HG02759 (cell line): ENCODE measurements around the gene ADAMTS16.

Source experiments
- ATAC-seq: cut with Tn5 transposase; IDR thresholded peaks from one replicate; pipeline ENCODE4 v1.9.1; 2021; ENCODE audit warnings: mild to moderate bottlenecking, moderate library complexity; ENCODE audit not compliant: unreplicated experiment

ADAMTS16 gene

GRCh38 chr5:5276951-5277517, 136.9 kb downstream of the ADAMTS16 start:
- ATAC-seq = no peak

- ATAC-seq = no peak
Measured at GRCh38 chr5:5278201-5278814, 138.2 kb downstream of the ADAMTS16 start.

- no peak for ATAC-seq
Measured at GRCh38 chr5:5278815-5279381, 138.8 kb downstream of the ADAMTS16 start.

GRCh38 chr5:5285906-5286305, 145.8 kb downstream of the ADAMTS16 start:
- no peak for ATAC-seq

DNA sequence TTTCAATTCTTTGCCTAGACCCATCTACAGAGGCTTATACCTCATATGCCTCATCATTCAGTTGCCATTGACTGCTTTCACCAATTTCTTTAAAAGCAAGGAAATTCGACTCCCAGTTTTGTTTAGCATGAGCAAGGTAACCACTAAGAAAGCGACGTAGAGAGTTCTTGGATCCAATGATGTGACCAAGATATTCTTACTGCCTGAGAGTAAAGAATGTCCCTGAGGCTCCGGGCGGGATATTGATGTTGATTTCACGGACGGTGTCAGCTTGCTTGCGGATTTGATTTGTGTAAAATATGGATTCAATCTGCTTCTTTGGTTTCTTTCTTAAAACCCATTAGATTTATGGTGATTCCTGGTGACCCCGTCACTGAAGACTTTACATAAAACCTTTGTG, 147.3 kb downstream of the ADAMTS16 start:
- no peak for ATAC-seq

GRCh38 chr5:5288201-5288600, 148.1 kb downstream of the ADAMTS16 start:
- no peak for ATAC-seq

DNA sequence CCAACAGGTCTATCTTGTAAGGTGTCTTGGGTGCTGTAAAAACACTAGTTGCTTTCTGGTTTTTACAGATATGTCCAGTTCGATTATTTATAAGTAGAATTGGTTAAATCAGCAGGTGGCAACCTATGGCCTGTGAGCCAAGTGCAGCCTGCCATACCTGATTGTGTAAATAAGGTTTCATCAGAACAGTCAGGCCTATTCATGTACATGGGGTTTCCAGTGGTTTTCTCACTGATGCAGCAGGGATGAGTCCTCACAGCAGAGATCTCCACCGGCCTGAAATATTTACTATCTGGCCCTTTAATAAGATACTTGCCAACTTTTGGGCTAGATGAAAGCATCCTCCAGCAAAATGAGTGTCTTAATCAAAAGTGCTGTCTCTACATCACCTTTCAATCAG, 149.4 kb downstream of the ADAMTS16 start:
- no peak for ATAC-seq

- no peak for ATAC-seq
Measured at GRCh38 chr5:5290674-5291334, 150.7 kb downstream of the ADAMTS16 start.

DNA sequence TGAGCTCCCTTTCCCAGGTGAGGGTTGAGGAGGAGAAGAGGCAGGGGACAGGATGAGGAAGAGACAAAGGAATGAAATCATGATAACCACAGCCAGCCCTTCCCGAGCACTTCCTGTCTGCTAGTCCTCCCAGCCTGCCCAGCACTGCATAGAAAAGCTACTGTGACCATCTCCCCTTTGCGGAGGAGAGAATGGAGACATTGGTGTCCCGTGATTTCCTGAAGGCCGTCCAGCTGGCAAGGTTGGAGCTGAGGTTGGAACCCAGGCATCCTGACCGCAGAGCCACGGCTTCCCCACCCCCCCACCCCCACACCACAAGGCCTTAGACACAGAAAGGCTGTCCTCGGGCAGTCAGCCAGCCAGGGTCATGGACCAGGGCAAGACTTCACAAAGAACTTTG, 151.2 kb downstream of the ADAMTS16 start:
- no peak for ATAC-seq

- ATAC-seq = no peak
Measured at GRCh38 chr5:5293029-5293428, 152.9 kb downstream of the ADAMTS16 start.

GRCh38 chr5:5294429-5294828, 154.3 kb downstream of the ADAMTS16 start:
- ATAC-seq = no peak

- no peak for ATAC-seq
Measured at GRCh38 chr5:5295351-5295750, 155.2 kb downstream of the ADAMTS16 start.

DNA sequence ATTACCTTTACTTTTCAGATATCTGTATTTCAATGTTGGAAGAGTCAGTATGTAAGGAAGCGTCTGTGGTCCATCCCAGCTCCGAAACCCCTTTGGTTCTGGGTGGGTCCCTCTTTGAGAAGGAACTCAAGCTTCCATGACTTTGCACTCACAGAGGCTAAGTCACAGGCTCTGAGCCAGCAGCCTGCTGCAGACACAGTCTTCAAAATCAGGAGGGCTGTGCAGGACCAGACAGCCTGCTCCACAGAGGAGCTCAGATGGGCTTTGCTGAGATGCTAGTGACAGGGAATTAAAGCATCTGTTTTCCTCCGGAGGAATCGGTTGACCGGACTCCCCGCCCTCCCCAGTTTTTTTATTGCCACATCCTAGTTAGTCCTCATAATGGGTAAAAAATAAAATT, 155.9 kb downstream of the ADAMTS16 start:
- no peak for ATAC-seq

DNA sequence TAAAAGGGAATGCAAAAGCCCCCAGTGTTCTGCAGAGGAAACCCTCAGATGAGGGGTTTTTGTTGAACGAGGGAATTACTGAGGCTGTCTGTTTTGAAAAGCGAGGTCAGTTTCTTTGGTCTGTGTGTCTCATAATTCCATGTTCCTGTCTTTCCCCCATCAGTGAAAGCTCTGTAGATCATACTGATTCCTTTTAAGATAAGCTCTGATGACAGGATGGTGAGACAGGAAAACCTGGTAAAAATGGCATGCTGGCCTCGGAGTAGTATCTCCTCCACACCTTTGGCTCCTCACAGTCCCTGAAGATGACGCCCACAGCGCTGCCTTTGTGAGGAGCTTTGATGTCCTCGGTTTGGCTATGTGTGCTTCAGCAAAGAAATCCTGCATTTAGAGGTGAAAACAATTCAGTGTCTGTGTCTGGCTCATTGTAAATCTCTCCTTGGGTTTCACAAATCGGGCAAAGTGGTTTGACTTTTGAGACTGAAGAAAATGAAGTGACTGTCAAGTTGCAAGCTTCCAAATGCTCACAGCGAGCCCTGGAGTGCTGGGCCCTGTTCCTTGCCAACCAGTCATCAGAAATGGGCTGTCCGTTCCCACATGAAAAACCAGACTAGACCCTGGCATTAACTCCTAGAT, 157.4 kb downstream of the ADAMTS16 start:
- no peak for ATAC-seq

GRCh38 chr5:5298068-5298633, 158.0 kb downstream of the ADAMTS16 start:
- ATAC-seq = no peak

DNA sequence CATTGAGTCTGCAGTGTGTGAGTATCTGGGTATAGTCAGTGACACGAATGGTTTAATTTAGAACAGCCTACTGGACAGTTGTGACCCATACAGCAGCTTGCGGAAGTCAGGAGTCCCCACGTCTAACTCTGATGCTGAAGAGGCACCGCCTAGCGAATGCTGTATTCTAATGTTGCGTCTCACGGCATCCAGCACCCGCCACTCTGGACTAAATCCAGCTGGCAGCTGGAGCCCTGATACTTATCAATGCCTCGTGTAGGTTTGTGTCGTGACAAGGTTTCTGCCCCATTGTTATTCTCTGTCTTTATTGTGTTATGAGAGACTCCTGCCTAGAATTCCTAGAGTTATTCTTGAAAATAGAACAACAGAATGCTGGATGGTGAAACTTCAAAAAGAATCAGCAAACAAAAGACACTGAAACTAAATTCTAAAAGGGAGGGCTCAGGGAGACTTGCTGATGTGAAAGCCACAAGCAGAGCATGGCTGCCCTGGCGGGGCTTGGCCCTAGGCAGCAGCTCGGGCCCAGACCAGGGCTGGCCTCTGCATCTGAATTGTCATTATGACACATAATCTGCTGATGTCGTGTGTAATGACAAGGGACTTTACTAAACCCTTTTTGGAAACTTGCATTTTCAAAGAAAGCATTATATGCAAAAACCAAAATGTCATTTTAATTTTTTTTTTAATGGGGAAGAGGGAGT, 158.9 kb downstream of the ADAMTS16 start:
- ATAC-seq = no peak

- ATAC-seq = no peak
Measured at GRCh38 chr5:5301176-5301575, 161.0 kb downstream of the ADAMTS16 start.

GRCh38 chr5:5302201-5302600, 162.1 kb downstream of the ADAMTS16 start:
- ATAC-seq = no peak

DNA sequence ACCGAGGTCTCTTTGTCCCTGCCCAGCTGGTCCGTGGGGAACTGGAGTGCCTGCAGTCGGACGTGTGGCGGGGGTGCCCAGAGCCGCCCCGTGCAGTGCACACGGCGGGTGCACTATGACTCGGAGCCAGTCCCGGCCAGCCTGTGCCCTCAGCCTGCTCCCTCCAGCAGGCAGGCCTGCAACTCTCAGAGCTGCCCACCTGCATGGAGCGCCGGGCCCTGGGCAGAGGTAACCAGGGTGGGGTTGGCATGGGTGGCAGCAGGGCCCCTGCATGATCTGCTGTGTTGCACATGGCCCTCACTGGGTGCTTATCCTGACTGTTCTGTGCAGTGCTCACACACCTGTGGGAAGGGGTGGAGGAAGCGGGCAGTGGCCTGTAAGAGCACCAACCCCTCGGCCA, 163.1 kb downstream of the ADAMTS16 start:
- no peak for ATAC-seq

DNA sequence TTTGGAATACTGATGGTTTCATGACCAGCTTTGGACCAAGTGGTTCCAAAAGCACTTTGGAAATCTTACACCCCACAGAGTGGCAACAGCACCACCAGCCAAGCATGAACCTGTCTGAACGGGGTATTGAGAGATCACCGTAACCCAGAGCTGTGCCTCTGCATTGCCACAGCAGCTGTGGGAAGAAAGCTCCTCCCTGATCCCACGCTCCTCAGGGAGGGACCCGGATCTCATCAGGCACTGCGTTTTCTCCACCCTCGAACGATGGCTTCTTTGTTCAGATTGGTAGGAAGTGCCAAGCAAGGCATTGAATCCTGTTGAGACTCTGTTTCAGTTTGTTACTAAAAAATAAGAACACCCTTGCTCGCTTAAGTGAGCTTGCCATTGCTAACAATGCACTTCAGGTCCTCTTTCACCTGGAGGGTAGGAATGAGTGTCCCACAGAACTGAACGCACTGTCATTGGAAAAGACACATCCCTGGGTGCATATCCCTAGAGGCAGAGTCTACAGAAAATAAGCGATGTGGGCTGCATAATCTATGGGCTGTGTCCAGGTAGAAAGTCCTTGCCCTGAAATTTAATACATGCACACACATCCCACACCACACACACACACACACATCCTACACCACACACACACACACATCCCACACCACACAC, 164.4 kb downstream of the ADAMTS16 start:
- no peak for ATAC-seq
